ENCODE data around the gene SLC25A51. TPM values are rescaled to one million over a fixed set of nuclear protein-coding genes. Genes with fewer than 3 reads are reported as not detected.

Gene SLC25A51
- total RNA-seq, 4 donors from 2014 or later = 21.0 to 31.6 (median 26.1) TPM

GRCh38 chr9:37944671-37945481 is 40.9 kb upstream of the SLC25A51 start:
- TF ChIP-seq POLR2A (IDR thresholded peaks at IDR 0.05) (no peak), EP300 (IDR thresholded peaks at IDR 0.05) (no peak), CTCF (IDR thresholded peaks at IDR 0.05) (no peak), POLR2AphosphoS5 (IDR thresholded peaks at IDR 0.05) (no peak)
- H3K27ac ChIP-seq = no peak overlapping the region
- WGBS = 100% methylated on average over 3 of the region's 9 CpGs
- peaks cover 21% of the 10 kb centered on the region for H3K36me3 ChIP-seq
- H3K4me3 ChIP-seq = no peak overlapping the region
- peaks cover 15% of the 10 kb centered on the region for H3K4me1 ChIP-seq
- H3K9me3 ChIP-seq = no peaks in the 10 kb centered on the region
- no peak for DNase-seq (ENCODE audit: low spot score in 2 of 2)
- no peaks in the 10 kb centered on the region for H3K27me3 ChIP-seq

- no peak for TF ChIP-seq EP300 (IDR thresholded peaks at IDR 0.05)
- no peak for TF ChIP-seq POLR2AphosphoS5 (IDR thresholded peaks at IDR 0.05)
- no peak for TF ChIP-seq POLR2A (IDR thresholded peaks at IDR 0.05)
- TF ChIP-seq CTCF (IDR thresholded peaks at IDR 0.05) = no peak
- Histone ChIP-seq H3K36me3 (peaks cover 18% of the 10 kb centered on the region), H3K4me3 (no peak overlapping the region), H3K4me1 (peaks cover 18% of the 10 kb centered on the region), H3K27me3 (no peaks in the 10 kb centered on the region), H3K9me3 (no peaks in the 10 kb centered on the region), H3K27ac (no peak overlapping the region)
- WGBS = 89% methylated on average over 7 of the region's 7 CpGs
- DNase-seq (ENCODE audit: low spot score in 2 of 2) = no peak
Measured at GRCh38 chr9:37944266-37944650, 40.3 kb upstream of the SLC25A51 start.

- Histone ChIP-seq H3K27ac (no peak overlapping the region), H3K9me3 (no peaks in the 10 kb centered on the region), H3K36me3 (peaks cover 17% of the 10 kb centered on the region), H3K27me3 (no peaks in the 10 kb centered on the region), H3K4me1 (peaks cover 24% of the 10 kb centered on the region), H3K4me3 (no peak overlapping the region)
- WGBS = 45% methylated on average over 11 of the region's 12 CpGs
- no peak for TF ChIP-seq POLR2A (IDR thresholded peaks at IDR 0.05)
- no peak for TF ChIP-seq EP300 (IDR thresholded peaks at IDR 0.05)
- no peak for TF ChIP-seq POLR2AphosphoS5 (IDR thresholded peaks at IDR 0.05)
- TF ChIP-seq CTCF (IDR thresholded peaks at IDR 0.05) = no peak
- DNase-seq (ENCODE audit: low spot score in 2 of 2) = no peak
Measured at GRCh38 chr9:37943345-37944265, 39.7 kb upstream of the SLC25A51 start.

GRCh38 chr9:37942621-37943344 is 38.9 kb upstream of the SLC25A51 start:
- Histone ChIP-seq H3K27ac (no peak overlapping the region), H3K36me3 (peaks cover 12% of the 10 kb centered on the region)
- TF ChIP-seq POLR2AphosphoS5 (IDR thresholded peaks at IDR 0.05) (no peak), EP300 (IDR thresholded peaks at IDR 0.05) (no peak), POLR2A (IDR thresholded peaks at IDR 0.05) (no peak), CTCF (IDR thresholded peaks at IDR 0.05) (no peak)

More at GRCh38 chr9:37942621-37943344, 38.9 kb upstream of the SLC25A51 start:
- Histone ChIP-seq H3K4me1 (peaks cover 32% of the 10 kb centered on the region), H3K4me3 (no peak overlapping the region), H3K27me3 (no peaks in the 10 kb centered on the region), H3K9me3 (no peaks in the 10 kb centered on the region)
- WGBS = 82% methylated on average over 12 of the region's 12 CpGs
- no peak for DNase-seq (ENCODE audit: low spot score in 2 of 2)
